Stimulated activated CD8-positive, alpha-beta memory T cell treated with anti-CD3 and anti-CD28 coated beads, Interleukin-7, amount 100 ng/mL, for 48 hours (primary cell): ENCODE measurements around the gene LYRM9.
"Not testable (repeated sequence)": the region's sequence is repeated elsewhere in the genome, so short reads cannot be mapped to it uniquely, and the experiment has no call there.

ENCODE experiments used
- DNase-seq, 2 donors: peaks; one replicate each; pipeline ENCODE4 v3.0.0-alpha.2; 2020; ENCODE audit warnings: low read depth in 1 of 2; ENCODE audit errors: extremely low read depth in 1 of 2

LYRM9 gene

GRCh38 chr17:27892866-27893769 lies at the start of gene LYRM9:
Gene LYRM9, minus strand, starts transcription at chr17:27893365. Its CDS starts 10,671 bp downstream, at chr17:27882694.
- DNase-seq: peak; percentile 82 to 89

- no peak for DNase-seq
Measured at GRCh38 chr17:27940503-27941428, 47.6 kb upstream of the LYRM9 start.

GRCh38 chr17:27939474-27940465 lies 46.6 kb upstream of the LYRM9 start:
- no peak for DNase-seq

GRCh38 chr17:27938864-27939263 lies 45.7 kb upstream of the LYRM9 start:
- no peak for DNase-seq

GRCh38 chr17:27938241-27938640 lies 45.1 kb upstream of the LYRM9 start:
- no peak for DNase-seq

- DNase-seq: no peak
Measured at GRCh38 chr17:27937025-27937546, 43.9 kb upstream of the LYRM9 start.

GRCh38 chr17:27930000-27930399 lies 36.8 kb upstream of the LYRM9 start:
- DNase-seq: no peak

GRCh38 chr17:27928587-27928986 lies 35.4 kb upstream of the LYRM9 start:
- no peak for DNase-seq

GRCh38 chr17:27927781-27928180 lies 34.6 kb upstream of the LYRM9 start:
- no peak for DNase-seq

- DNase-seq: no peak
Measured at GRCh38 chr17:27921599-27921998, 28.4 kb upstream of the LYRM9 start.

GRCh38 chr17:27921077-27921476 lies 27.9 kb upstream of the LYRM9 start:
- DNase-seq: no peak

GRCh38 chr17:27920569-27920968 lies 27.4 kb upstream of the LYRM9 start:
- no peak for DNase-seq

GRCh38 chr17:27919079-27919478 lies 25.9 kb upstream of the LYRM9 start:
- DNase-seq: no peak

GRCh38 chr17:27918498-27918897 lies 25.3 kb upstream of the LYRM9 start:
- no peak for DNase-seq

- DNase-seq: no peak
Measured at GRCh38 chr17:27917000-27917399, 23.8 kb upstream of the LYRM9 start.

- DNase-seq: no peak
Measured at GRCh38 chr17:27915709-27916108, 22.5 kb upstream of the LYRM9 start.

- no peak for DNase-seq
Measured at GRCh38 chr17:27914382-27914781, 21.2 kb upstream of the LYRM9 start.

- no peak for DNase-seq
Measured at GRCh38 chr17:27912964-27913363, 19.8 kb upstream of the LYRM9 start.

- DNase-seq: not testable (repeated sequence)
Measured at GRCh38 chr17:27912299-27912698, 19.1 kb upstream of the LYRM9 start.

GRCh38 chr17:27907976-27908558 lies 14.9 kb upstream of the LYRM9 start:
- no peak for DNase-seq
